Naive B cell (primary cell): Measurements from ENCODE around the gene MGAT4B. TPM values are rescaled to one million over a fixed set of nuclear protein-coding genes. Genes with fewer than 3 reads are reported as not detected.
A peak's percentile ranks its signal among the peaks of the same experiment; 100 is the strongest.

Experiments used
- ATAC-seq, 2 donors: fragments of 150-1000 bp; cut with Tn5 transposase; 2 replicates each; pipeline ENCODE4 v1.10.0; 2021; ENCODE audit warnings: low read depth in 2 of 2, mild to moderate bottlenecking in 2 of 2, moderate library complexity in 2 of 2
- DNase-seq: peaks from one replicate; pipeline ENCODE4 v3.0.0; 2022
- H3K27ac Mint-ChIP-seq, 6 donors: one replicate each; pipeline ENCODE4 v1.8.0; 2020 to 2022; ENCODE audit warnings: mild to moderate bottlenecking in 6 of 6, mixed read lengths in 6 of 6, moderate library complexity in 5 of 6, inconsistent platforms in 2 of 6
- H3K27me3 Mint-ChIP-seq, 3 donors: one replicate each; pipeline ENCODE4 v1.8.0; 2021 to 2022; ENCODE audit warnings: mixed read lengths in 3 of 3, mild to moderate bottlenecking in 1 of 3
- H3K36me3 Mint-ChIP-seq, 2 donors: one replicate each; pipeline ENCODE4 v1.8.0; 2020 to 2022; ENCODE audit warnings: mixed read lengths in 2 of 2, inconsistent platforms in 1 of 2, mild to moderate bottlenecking in 1 of 2
- H3K4me1 Mint-ChIP-seq, 3 donors: one replicate each; pipeline ENCODE4 v1.8.0; 2020 to 2022; ENCODE audit warnings: mixed read lengths in 3 of 3, inconsistent platforms in 1 of 3, mild to moderate bottlenecking in 1 of 3, moderate library complexity in 1 of 3
- H3K4me3 Mint-ChIP-seq, 8 donors: one replicate each; pipeline ENCODE4 v1.8.0; 2020 to 2022; ENCODE audit warnings: mild to moderate bottlenecking in 8 of 8, mixed read lengths in 8 of 8, moderate library complexity in 8 of 8, inconsistent platforms in 2 of 8
- H3K9me3 Mint-ChIP-seq, 7 donors: one replicate each; pipeline ENCODE4 v1.8.0; 2020 to 2022; ENCODE audit warnings: mixed read lengths in 7 of 7, mild to moderate bottlenecking in 5 of 7, inconsistent platforms in 2 of 7, moderate library complexity in 1 of 7
- polyA plus RNA-seq, 6 donors: library from polyadenylated mRNA; unstranded; fragments of 300-500 nt; fragmentation: Illumina TruSeq; gene quantifications; one replicate each; pipeline ENCODE4 v1.2.3, GENCODE V29; 2021; ENCODE audit warnings: low read depth in 6 of 6

Gene MGAT4B
- polyA plus RNA-seq, 6 donors from 2014 or later = 6.2 to 17.3 (median 9.5) TPM

DNA sequence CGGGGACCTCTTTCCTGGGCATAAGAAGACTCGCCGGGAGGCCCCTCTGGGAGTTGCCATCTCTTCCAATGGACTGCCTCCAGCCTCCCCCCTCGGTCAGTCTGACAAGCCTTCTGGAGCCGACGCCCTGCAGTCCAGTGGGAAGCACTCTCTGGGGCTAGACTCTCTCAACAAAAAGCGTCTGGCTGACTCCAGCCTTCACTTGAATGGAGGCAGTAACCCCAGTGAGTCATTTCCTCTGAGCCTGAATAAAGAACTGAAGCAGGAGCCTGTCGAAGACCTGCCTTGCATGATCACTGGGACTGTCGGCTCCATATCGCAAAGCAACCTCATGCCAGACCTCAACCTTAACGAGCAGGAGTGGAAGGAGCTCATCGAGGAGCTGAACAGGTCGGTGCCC is 41.3 kb downstream of the MGAT4B start:
- Mint-ChIP-seq H3K4me3 (no peak overlapping the region), H3K27ac (no peak overlapping the region), H3K36me3 (peaks cover 5 to 7% of the 10 kb centered on the region in 2 donors), H3K4me1 (peaks cover 34 to 57% (median 38%) of the 10 kb centered on the region in 3 donors), H3K9me3 (no peaks in the 10 kb centered on the region), H3K27me3 (no peaks in the 10 kb centered on the region)
- DNase-seq (no peak), ATAC-seq (no peak)

DNA sequence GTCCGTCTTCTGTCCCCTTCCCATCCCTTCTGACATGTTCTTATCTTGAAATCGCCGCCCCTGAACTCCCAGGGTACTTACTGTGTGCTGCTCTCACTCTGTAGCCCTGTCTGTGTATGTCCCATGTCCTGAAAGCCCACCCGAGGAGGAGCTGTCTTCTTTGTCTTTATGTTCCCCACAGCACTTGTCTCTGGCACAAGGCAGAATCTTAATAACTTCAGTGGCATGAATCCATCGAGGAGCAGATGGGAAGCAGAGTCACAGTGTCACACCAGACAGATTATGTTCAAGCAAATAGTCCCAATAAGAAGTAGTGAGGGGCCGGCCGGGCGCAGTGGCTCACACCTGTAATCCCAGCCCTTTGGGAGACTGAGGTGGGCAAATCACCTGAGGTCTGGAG is 42.6 kb downstream of the MGAT4B start:
- peaks cover 0 to 5% of the 10 kb centered on the region in 2 donors for H3K36me3 Mint-ChIP-seq
- ATAC-seq (no peak), DNase-seq (no peak)
- H3K27me3 Mint-ChIP-seq = no peaks in the 10 kb centered on the region
- no peak overlapping the region for H3K4me3 Mint-ChIP-seq
- H3K27ac Mint-ChIP-seq = no peak overlapping the region
- no peaks in the 10 kb centered on the region for H3K9me3 Mint-ChIP-seq
- peaks cover 48 to 68% (median 48%) of the 10 kb centered on the region in 3 donors for H3K4me1 Mint-ChIP-seq

DNA sequence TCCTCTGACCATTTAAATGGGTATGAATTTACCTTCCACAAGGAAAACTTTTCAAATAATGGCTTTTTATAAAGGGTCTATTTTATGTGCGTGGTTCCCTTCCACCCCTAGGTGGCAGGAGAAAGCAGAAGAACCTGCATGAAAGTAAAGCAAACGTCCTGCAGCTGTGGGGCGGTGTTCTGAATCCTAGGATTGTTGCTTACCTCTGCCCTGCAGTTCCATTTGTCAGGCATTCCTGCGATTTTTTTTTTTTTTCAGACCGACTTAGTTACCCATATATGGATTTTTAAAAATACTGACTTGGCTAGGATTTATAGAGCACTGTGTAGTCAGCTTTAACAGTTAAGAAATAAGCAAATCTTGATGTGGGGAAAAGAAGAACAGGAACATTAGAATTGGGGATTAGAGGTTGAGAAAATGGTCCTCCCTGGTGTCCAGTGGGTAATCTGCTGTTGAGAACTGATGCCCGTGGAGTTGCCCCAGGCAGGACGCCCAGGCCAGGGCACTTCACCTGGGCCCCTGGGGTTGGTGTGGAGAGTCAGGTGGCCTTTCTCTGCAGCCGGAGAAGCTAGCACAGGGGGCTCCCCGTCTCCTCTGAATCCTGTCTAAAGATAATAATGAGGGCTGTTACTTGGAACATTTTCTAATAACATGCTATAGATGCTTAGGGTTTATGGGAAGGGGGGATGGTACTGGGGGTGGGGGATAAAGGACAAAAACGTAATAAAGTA is 43.3 kb downstream of the MGAT4B start:
- Mint-ChIP-seq H3K27ac (no peak overlapping the region), H3K4me3 (no peak overlapping the region), H3K4me1 (peaks cover 49 to 70% (median 50%) of the 10 kb centered on the region in 3 donors), H3K36me3 (peaks cover 0 to 5% of the 10 kb centered on the region in 2 donors), H3K27me3 (no peaks in the 10 kb centered on the region), H3K9me3 (no peaks in the 10 kb centered on the region)
- DNase-seq (peak; percentile 52), ATAC-seq (peak; percentile 52 to 55)

DNA sequence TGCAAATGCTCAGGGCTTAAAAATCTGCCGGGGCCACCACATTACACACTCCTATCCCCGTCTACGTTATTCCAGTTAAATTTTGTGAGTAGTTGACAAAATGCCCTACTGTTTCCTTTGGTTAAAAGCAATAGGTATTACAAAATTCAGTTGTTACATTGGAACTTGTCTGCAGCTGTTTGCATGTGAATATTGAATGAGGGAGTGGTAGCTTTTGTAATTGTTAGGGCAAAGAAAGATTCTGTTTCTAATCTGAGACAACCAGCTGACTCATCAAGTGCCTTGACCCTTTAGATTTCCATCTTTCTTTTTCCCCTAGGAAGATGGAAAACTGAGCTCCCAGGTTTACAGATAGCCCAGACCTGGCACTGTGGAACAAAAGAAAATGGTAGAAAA is 43.9 kb downstream of the MGAT4B start:
- H3K36me3 Mint-ChIP-seq = peaks cover 0 to 5% of the 10 kb centered on the region in 2 donors
- H3K27ac Mint-ChIP-seq = peak overlapping the region in 2 of 6 donors; percentile 37 to 96
- DNase-seq (no peak), ATAC-seq (no peak)
- H3K9me3 Mint-ChIP-seq = no peaks in the 10 kb centered on the region
- H3K4me3 Mint-ChIP-seq = no peak overlapping the region
- peaks cover 49 to 67% (median 50%) of the 10 kb centered on the region in 3 donors for H3K4me1 Mint-ChIP-seq
- no peaks in the 10 kb centered on the region for H3K27me3 Mint-ChIP-seq

DNA sequence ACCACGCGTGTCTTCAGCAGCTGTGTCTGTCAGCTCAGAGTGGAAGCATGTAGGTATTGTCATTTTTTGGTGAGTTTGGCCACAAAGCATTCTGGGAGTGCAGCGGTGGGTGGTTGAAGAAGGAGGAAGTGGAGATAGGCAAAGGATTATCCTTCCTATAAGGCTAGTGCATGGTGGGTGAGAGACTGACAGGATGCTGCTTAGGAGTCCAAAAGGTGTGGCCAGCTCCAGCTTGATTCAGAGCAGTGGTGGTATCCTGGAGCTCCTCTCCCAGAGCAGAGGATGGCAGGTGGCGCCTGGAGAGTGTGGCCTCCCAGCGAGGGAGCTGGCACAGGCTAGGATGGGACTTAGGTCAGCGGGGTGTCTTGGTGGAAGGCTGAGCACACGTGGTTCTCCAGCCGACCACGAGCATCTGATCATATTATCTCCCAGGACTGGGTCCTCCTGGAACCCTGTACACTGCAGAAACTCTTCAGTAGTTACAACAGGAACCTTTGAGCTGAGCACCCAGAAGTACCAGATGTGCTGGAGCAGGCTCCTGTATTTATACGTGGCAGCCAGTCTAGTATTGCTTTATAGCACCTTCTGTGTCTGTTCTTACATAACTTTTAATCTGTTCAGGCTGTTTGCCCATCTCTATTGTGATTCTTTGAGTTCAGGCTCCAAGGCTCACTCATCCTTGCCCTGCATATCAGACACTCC is 44.4 kb downstream of the MGAT4B start:
- Mint-ChIP-seq H3K36me3 (peaks cover 0 to 5% of the 10 kb centered on the region in 2 donors), H3K9me3 (no peaks in the 10 kb centered on the region), H3K27ac (peak overlapping the region in 5 of 6 donors; percentile 6 to 96 (median 37)), H3K4me3 (peak overlapping the region in 4 of 8 donors; percentile 1 to 23 (median 10)), H3K27me3 (no peaks in the 10 kb centered on the region), H3K4me1 (peaks cover 47 to 66% (median 49%) of the 10 kb centered on the region in 3 donors)
- ATAC-seq = peak; percentile 91 to 95
- peak; percentile 57 for DNase-seq

DNA sequence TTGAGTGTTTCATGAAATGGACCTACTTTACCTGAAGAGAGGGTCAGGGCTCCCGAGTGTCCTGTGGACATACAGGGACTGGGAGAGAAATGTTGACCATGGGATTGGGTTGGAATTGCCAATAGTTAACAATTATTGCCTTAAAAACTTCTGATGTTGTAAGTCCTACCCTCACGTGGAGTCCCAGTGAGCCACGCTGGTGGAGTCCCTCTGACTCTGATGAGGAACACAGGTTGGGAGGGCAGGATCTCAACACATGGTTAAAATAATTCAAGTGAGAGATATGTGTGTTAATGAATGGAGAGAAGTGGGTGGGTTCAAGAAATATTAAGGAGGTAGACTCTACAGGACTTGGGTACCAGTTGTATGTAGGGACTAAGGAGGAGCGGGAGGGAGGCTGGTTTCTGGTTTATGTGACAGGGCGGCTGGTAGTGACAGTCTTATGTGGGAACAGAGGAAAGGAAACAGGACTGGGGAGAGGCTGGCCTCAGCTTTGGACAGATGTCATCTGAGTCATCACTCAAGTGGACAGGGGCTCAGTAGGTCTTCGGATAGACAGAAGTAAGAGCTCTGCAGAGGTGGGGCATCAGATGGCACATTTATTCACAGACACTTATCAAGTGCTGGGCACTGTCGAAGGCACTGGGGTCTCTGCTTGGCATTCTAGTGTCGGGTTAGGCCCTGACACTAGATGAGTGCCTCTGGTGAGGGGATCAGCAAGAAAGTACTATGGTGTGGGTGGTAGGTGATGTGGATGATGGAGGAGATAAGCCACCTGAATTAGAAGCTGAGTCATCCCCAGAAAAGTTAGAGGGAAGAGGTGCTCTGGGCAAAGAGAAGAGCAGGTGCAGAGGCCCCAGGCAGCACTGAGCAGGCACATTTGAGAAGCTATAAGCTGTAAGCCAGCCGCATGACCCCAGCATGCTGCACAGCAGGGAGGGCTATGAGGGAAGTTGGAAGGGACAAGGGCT is 46.8 kb downstream of the MGAT4B start:
- ATAC-seq = no peak
- Mint-ChIP-seq H3K27me3 (no peaks in the 10 kb centered on the region), H3K9me3 (no peaks in the 10 kb centered on the region), H3K4me1 (peaks cover 53 to 65% (median 55%) of the 10 kb centered on the region in 3 donors), H3K4me3 (no peak overlapping the region), H3K36me3 (no peaks in the 10 kb centered on the region), H3K27ac (peak overlapping the region; percentile 16 to 93 (median 82))
- no peak for DNase-seq

DNA sequence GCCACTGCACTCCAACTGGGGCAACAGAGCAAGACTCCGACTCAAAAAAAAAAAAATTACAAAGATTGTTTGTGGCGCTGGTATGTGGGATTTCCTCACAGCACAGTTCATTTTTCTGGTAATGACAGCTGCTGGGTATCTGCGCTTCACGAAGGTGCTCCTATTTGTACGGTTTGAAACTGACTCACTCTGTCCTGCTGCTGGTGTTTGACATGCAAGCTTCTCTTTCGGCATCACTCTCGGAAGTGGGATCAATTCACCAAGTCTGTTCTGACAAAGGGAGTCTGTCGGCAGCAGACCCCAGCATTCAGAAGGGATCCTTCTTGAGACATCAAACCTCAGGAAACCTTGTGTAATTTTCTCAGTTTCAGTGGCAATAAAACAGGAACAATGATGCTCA is 47.7 kb downstream of the MGAT4B start:
- ATAC-seq (no peak), DNase-seq (no peak)
- Mint-ChIP-seq H3K4me3 (no peak overlapping the region), H3K4me1 (peaks cover 59 to 73% (median 62%) of the 10 kb centered on the region in 3 donors), H3K36me3 (no peaks in the 10 kb centered on the region), H3K27me3 (no peaks in the 10 kb centered on the region), H3K9me3 (no peaks in the 10 kb centered on the region), H3K27ac (peak overlapping the region in 1 of 6 donors; percentile 72)

DNA sequence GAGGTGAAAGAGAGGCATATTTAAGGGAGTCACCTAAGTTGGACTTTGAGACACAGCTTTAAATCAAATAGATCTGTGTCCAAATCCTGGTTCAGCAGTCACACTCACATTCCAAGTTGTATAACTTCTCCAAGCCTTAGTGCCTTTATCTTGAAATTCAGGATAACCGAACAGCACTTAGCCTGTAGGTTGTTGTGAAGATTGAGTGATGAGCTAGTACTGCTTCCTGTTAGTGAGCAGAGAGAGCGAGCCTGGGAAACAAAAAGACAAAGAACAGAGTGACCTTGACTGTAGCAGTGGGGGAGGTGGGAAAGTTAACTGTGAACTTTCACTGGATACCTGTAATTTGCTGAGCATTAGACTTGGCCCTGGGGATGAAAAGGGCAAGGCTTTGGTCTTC is 51.6 kb downstream of the MGAT4B start:
- no peak for DNase-seq
- H3K4me1 Mint-ChIP-seq = peaks cover 41 to 54% (median 50%) of the 10 kb centered on the region in 3 donors
- H3K9me3 Mint-ChIP-seq = no peaks in the 10 kb centered on the region
- ATAC-seq = no peak
- no peaks in the 10 kb centered on the region for H3K27me3 Mint-ChIP-seq
- H3K36me3 Mint-ChIP-seq = no peaks in the 10 kb centered on the region
- peak overlapping the region in 1 of 6 donors; percentile 57 for H3K27ac Mint-ChIP-seq
- H3K4me3 Mint-ChIP-seq = no peak overlapping the region

DNA sequence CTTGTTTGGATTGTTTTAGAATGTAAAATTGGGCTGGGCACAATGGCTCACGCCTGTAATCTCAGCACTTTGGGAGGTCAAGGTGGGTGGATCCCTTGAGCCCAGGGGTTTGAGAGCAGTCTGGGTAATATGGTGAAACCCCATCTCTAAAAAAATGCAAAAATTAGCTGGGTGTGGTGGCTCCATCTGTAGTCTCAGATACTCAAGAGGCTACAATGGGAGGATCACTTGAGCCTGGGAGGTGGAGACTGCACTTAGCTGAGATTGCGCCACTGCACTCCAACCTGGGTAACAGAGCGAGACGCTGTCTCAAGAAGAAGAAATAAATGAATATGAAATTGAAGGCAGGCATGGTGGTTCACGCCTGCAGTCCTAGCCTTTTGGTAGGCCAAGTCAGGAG is 52.7 kb downstream of the MGAT4B start:
- Mint-ChIP-seq H3K4me1 (peaks cover 38 to 52% (median 40%) of the 10 kb centered on the region in 3 donors), H3K27ac (peak overlapping the region in 2 of 6 donors; percentile 16 to 66)
- no peak for DNase-seq

DNA sequence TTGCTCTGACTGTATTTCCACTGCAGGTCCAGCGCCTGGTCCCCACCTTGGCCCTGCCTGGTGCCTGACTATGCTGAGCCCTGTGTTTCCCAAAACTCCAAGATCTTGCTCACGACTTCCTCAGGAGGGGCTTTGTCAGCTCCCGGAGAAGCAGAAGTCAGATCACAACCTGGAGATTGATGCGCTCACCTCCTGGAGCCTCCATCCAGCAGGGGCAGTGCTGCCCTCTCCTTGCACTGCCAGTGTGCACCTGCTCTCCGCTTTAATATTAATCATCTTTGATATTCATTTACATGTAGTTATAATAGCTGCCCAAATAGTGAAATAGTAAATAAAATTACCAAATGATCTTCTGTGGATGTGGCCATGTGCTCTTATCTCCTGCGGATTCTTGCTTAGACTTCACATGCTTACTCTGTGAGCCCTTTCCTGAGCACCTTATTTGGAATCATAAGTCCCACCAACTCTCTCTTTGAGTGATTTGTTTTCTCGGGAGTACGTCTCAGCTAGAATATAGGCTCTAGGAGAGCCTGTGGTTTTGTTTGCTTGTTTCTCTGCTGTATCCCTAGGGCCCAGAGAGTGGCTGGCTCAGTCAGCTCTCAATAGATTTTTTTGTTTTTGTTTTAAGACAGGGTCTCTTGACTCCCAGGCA is 56.7 kb downstream of the MGAT4B start:
- Mint-ChIP-seq H3K9me3 (peaks cover 0 to 2% (median 0%) of the 10 kb centered on the region in 7 donors), H3K4me3 (no peak overlapping the region), H3K36me3 (peaks cover 4 to 7% of the 10 kb centered on the region in 2 donors), H3K4me1 (peaks cover 36 to 51% (median 42%) of the 10 kb centered on the region in 3 donors), H3K27me3 (no peaks in the 10 kb centered on the region), H3K27ac (peak overlapping the region in 2 of 6 donors; percentile 14 to 59)
- DNase-seq = no peak
- ATAC-seq = no peak

More for the DNA sequence above, 52.7 kb downstream of the MGAT4B start:
- no peaks in the 10 kb centered on the region for H3K36me3 Mint-ChIP-seq
- H3K4me3 Mint-ChIP-seq = peak overlapping the region in 2 of 8 donors; percentile 12 to 44
- no peaks in the 10 kb centered on the region for H3K27me3 Mint-ChIP-seq
- H3K9me3 Mint-ChIP-seq = no peaks in the 10 kb centered on the region
- ATAC-seq = no peak

DNA sequence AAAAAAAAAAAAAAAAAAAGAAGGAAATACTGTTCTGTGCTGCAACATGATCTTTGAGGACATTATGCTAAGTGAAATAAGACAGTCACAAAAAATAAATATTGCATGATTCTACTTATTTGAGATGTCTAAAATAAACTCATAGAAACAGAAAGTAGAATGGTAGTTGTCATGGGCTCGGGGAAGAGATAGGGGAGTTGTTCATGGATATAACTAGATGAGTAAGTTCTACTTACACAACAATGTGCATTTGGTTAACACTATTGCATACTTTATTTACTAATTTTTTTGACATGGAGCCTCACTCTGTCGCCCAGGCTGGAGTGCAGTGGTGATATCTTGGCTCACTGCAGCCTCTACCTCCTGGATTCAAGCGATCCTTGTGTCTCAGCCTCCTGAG is 58.9 kb downstream of the MGAT4B start:
- Mint-ChIP-seq H3K4me1 (peaks cover 20 to 34% (median 23%) of the 10 kb centered on the region in 3 donors), H3K27me3 (no peaks in the 10 kb centered on the region), H3K9me3 (peaks cover 0 to 2% (median 0%) of the 10 kb centered on the region in 7 donors), H3K27ac (no peak overlapping the region), H3K36me3 (peaks cover 4 to 7% of the 10 kb centered on the region in 2 donors), H3K4me3 (no peak overlapping the region)
- DNase-seq (no peak), ATAC-seq (no peak)
